Neutrophil (primary cell): ENCODE measurements around the gene SARS2.

Experiments
- H3K27ac ChIP-seq: fragments of 200-600 bp; sonication (generic); 2 replicates; pipeline ENCODE4 v1.5.1; 2016; ENCODE audit warnings: mild to moderate bottlenecking, moderate library complexity
- H3K27me3 ChIP-seq: fragments of 200-600 bp; sonication (generic); 2 replicates; pipeline ENCODE4 v1.6.0; 2016; ENCODE audit warnings: mild to moderate bottlenecking
- H3K36me3 ChIP-seq: fragments of 200-600 bp; sonication (generic); 2 replicates; pipeline ENCODE4 v1.5.1; 2017
- H3K4me1 ChIP-seq, 2 experiments: fragments of 200-600 bp in 1 of 2; sonication (generic) in 1 of 2; 1 replicate in 1 of 2; 2 replicates in 1 of 2; pipeline versions ENCODE4 v1.5.1 to v1.6.1; 2013 to 2016; ENCODE audit warnings: low read depth in 1 of 2, low read length in 1 of 2, mild to moderate bottlenecking in 1 of 2, moderate library complexity in 1 of 2; ENCODE audit not compliant: control insufficient read depth in 1 of 2, insufficient read depth in 1 of 2
- H3K4me3 ChIP-seq, 2 experiments: fragments of 200-600 bp in 1 of 2; sonication (generic) in 1 of 2; 1 replicate in 1 of 2; 2 replicates in 1 of 2; pipeline ENCODE4 v1.5.1; 2013 to 2016; ENCODE audit warnings: low read depth in 1 of 2, low read length in 1 of 2, mild to moderate bottlenecking in 1 of 2, moderate library complexity in 1 of 2
- H3K9me3 ChIP-seq: fragments of 200-600 bp; sonication (generic); 2 replicates; pipeline ENCODE4 v1.5.1; 2016
- CTCF ChIP-seq: fragments of 200-600 bp; sonication (generic); IDR thresholded peaks from 2 replicates; pipeline ENCODE4 v1.5.1; 2016; ENCODE audit warnings: antibody characterized with exemption

SARS2 gene

DNA sequence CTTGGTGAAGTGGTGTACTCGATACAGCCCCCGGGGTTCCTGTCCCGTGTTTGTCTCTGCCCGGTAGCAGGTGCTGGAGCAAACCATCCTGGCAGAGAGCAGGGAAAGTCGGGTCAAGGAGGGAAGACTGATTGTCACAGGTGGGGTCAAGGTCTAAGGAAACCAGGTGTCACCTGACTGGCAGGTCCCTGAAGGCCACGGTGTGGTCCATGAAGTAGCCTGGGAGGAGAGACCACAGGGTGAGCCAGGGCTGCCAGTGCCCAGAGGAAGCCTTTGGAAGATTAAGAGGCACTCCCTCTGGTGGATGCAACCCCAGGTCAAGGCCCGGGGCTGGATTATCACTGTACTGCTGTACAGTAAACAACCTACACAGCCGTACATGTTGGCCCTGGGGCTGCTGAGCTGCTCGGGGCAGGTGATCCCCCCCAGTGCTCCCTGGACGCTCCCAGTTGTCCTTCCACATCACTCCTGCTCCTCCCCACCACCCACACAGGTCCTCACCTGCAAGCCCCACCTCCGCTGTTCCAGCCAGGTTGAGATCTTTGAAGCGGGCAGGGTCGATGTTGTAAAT lies 12.6 kb downstream of the SARS2 start:
- Histone ChIP-seq H3K4me3 (no peak overlapping the region), H3K36me3 (no peaks in the 10 kb centered on the region), H3K9me3 (no peaks in the 10 kb centered on the region), H3K27ac (no peak overlapping the region), H3K27me3 (no peaks in the 10 kb centered on the region), H3K4me1 (no peaks in the 10 kb centered on the region)
- TF ChIP-seq CTCF: no peak

GRCh38 chr19:38917516-38917915 lies 13.0 kb downstream of the SARS2 start:
- TF ChIP-seq CTCF: no peak
- Histone ChIP-seq H3K4me3 (no peak overlapping the region), H3K9me3 (no peaks in the 10 kb centered on the region), H3K27ac (no peak overlapping the region), H3K36me3 (no peaks in the 10 kb centered on the region), H3K4me1 (no peaks in the 10 kb centered on the region), H3K27me3 (peaks cover under 1% of the 10 kb centered on the region)

- Histone ChIP-seq H3K4me1 (no peaks in the 10 kb centered on the region), H3K36me3 (no peaks in the 10 kb centered on the region), H3K9me3 (no peaks in the 10 kb centered on the region), H3K27ac (no peak overlapping the region), H3K4me3 (no peak overlapping the region), H3K27me3 (peaks cover 11% of the 10 kb centered on the region)
- TF ChIP-seq CTCF: no peak
These were observed 14.9 kb downstream of the SARS2 start for GRCh38 chr19:38915329-38916321.

DNA sequence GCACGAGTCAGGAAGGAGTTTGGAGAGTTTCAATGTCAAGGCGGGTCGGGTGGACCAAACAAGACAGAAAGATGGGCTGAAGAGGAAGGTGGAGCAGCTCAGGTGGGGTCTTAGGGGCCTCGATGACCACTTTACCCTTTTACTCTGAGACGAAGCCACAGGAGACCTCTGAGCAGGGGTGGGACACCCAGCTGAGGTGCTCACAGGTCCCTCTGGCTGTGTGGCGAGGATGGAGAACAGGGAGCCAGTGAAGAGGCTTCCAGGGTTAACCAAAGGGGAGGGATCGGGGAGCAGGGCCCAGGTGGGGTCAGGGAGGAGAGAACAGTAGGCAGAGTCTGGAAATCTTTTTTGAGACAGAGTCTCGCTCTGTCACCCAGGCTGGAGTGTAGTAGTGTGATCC lies 16.6 kb downstream of the SARS2 start:
- Histone ChIP-seq H3K27ac (no peak overlapping the region), H3K36me3 (peaks cover 5% of the 10 kb centered on the region), H3K4me1 (no peaks in the 10 kb centered on the region), H3K9me3 (no peaks in the 10 kb centered on the region), H3K27me3 (peaks cover 11% of the 10 kb centered on the region), H3K4me3 (no peak overlapping the region)
- TF ChIP-seq CTCF: no peak

GRCh38 chr19:38912600-38913514 lies 17.7 kb downstream of the SARS2 start:
- Histone ChIP-seq H3K36me3 (peaks cover 16% of the 10 kb centered on the region), H3K4me1 (no peaks in the 10 kb centered on the region), H3K9me3 (no peaks in the 10 kb centered on the region), H3K4me3 (no peak overlapping the region), H3K27me3 (peaks cover 11% of the 10 kb centered on the region), H3K27ac (no peak overlapping the region)
- TF ChIP-seq CTCF: no peak
